T follicular helper cell (primary cell): ENCODE results near the gene LRRC8A.
"Not testable (repeated sequence)": the region's sequence is repeated elsewhere in the genome, so short reads cannot be mapped to it uniquely, and the experiment has no call there.

Experiments used
- DNase-seq: peaks from one replicate; pipeline ENCODE4 v3.0.0-alpha.2; 2020; ENCODE audit warnings: low read depth

LRRC8A gene

DNA sequence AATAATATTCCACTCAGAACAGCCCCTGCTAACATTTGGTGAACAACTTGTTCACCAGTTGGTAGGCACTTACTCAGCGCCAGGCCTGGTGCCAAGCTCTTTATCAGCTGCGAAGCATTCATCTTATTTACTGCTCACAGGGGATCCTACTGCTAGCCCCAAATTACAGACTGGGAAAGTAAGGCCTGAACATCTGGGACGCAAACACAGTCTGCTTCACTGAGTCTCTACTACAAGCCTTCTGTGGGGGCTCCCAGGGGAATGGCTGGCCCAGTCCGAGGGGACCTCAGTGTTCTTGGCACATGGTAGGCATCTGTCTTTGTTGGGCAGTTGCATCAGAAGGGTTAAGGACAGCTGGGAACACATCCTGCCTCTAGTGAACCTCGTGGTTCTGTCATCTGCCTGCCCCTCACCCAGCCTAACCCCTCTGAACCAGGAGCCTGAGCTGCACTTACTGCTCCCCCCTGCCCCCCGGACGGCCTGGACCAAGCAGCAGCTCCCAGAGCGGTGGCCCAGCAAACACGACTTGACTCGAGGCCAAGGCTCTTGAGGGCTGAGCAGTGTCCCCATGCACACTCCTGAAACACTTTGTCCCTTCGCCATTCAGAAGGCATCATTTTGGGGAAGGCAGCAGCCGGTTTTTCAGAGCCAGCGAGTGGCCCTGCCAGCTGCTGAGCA, 38.6 kb downstream of the LRRC8A start, which contains the start of gene PHYHD1:
TSS of gene PHYHD1 (plus strand) at position 602 of the 678 bp plus-strand sequence. CDS start 1,342 bp downstream, outside the sequence.
- DNase-seq = no peak

DNA sequence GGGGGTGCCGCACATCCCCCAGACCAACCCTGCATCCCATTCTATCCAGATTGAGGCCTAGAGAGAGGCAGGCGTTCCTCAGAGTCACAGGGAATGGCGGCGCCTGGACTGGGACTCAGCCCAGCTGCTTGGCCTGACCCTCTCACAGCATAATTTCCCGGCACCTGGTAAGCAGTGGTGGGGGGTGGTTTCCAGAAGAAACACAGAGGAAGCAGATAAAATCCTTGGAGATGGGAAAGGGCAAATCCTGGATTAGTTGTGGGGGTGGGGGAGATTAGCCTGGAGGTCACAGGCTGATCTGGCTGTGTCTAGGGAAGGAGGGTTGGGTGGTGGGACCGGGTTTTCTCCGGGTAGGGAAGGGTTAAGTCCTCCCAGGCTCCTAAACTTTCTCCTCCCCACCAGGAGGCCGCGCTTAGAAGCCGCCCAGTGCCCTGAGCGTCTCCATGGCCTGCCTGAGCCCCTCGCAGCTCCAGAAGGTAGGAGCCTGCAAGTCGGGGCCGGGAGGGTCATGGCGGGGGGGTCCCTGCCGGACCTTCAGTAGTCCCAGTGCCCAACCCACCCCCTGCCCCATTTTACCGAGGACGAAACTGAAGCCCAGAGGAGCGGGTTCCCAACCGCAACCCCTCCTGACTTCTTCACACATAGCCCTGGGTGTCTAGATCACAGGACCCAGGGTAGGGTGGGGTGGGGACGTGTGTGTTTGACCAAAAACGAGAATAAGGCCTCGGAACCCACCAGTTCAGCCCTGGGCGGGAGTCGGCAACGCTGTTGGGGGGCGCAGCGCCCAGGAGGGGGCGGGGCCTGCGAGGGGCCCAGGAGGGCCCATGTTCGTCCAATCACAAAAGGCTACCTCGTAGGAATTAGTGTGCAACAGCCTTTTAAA, 40.2 kb downstream of the LRRC8A start:
- no peak for DNase-seq

DNA sequence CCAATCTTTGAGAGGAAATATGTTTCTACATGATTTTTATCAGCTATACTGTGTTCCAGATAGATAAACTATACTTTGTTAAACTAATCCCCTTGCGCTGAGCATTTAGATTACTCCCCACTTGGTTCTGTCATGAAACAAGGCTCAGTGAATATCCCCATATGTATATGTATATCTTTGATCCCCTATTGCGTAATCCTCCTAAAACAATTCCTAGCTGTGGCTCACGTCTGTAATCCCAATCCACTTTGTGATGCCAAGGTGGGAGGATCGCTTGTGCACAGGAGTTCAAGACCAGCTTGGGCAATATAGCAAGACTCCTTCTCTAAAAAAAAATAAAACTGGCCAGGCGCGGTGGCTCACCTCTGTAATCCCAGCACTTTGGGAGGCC, 41.6 kb downstream of the LRRC8A start:
- DNase-seq = no peak

DNA sequence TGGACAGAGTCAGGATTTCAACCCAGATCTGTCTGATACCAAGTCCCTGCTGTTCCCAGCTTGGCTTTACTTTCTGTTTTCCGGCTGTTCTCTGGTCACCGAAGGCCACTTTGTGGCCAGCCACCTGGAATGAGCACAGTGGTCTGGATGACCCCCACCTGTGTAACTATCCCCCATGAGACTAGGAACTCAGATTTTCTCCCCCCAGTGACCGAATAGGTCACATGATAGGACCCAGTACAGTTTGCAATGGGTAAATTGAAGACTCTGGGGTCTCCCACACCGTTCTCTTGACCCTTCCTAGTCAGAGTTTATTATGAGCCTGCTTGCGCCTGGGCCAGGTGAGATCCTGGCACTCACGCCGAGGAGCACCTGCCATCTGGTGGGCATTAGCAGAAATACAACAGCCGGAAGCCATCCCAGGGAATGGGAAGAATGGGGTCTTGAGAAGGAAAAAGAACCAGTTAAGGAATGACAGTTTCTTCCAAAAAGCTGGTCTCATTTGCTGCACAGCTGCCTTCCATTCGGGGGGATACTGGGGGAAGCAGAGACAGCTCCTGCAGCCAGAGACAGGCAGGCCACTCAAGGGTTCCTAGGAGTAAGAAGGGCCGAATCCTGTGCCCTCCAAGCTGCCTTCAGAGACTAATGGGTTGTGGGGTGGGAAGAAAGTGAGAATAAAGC, 45.9 kb downstream of the LRRC8A start:
- DNase-seq = peak; percentile 27

DNA sequence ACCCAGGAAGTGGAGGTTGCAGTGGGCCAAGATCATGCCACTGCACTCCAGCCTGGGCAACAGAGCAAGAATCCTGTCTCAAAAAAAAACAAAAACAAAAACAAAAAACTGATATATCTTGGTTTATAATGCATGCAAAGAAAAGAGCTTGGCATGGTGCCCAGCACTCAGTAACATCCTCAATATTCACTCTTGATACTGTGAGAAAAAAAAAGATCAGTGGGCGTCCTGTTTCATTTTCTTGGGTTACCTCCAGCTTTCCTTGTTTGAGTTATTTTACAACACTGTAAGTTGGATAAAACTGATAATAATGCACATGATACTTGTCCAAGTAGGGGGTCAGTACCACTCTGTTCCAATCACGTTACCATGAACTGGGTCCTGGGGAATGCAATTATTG, 46.7 kb downstream of the LRRC8A start:
- DNase-seq = no peak

DNA sequence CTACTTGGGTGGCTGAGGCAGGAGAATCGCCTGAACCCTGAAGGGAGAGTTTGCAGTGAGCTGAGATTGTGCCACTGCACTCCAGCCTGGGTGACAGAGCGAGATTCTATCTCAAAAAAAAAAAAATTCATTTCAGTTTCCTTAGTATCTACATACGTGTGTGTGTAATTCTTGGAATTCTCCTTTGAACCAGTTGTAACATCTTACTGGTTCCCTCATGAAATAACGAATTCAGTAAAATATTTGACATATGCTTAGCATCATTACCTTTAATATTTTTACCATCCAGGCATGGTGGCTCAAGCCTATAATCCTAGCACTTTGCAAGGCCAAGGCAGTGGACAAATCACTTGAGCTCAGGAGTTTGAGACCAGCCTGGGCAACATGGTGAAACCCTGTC, 47.6 kb downstream of the LRRC8A start:
- no peak for DNase-seq

DNA sequence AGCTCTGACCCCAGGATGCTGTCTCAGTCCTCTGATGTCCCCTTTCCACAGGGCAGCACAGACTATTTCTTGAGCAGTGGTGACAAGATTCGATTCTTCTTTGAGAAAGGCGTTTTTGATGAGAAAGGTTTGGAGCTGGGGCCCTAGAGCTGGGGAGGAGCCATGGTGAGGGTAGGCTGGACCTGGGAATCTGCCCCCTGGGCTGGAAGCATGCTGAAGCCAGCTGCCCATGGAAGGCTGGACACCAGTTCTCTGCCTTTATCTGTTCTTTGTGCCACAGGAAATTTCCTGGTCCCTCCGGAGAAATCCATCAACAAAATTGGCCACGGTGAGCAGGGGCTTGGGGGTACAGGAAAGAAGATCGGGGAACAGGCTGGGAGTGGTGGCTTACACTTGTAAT, 51.8 kb downstream of the LRRC8A start:
- DNase-seq = no peak

DNA sequence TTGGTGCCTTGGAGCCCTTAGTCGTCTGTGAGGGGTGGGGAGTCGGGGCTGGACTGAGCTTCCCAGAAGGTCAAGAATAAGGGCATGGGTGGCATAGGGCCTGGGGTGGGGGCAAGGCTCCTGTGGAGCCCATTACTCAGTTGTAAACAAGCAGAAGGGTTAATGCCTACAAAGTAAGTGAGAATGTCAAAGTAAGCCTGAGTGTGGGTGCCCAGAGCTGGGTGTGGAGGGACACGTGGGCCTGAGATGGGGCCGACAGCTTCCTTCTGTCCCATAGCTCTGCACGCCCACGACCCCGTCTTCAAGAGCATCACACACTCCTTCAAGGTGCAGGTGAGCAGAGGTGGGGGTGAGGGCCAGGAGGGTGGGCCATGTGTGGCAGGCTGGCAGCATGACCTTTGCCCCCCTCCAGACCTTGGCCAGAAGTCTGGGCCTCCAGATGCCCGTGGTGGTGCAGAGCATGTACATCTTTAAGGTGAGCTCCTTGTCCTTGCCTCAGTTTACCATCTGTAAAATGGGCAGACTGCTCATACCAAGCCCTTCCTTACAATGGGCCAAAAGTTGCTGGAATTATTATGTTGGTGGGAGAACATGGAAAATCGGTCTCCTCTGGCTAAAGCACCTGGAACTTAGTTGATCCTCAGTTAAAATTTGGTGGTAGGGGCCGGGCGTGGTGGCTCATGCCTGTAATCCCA, 54.4 kb downstream of the LRRC8A start:
- no peak for DNase-seq

DNA sequence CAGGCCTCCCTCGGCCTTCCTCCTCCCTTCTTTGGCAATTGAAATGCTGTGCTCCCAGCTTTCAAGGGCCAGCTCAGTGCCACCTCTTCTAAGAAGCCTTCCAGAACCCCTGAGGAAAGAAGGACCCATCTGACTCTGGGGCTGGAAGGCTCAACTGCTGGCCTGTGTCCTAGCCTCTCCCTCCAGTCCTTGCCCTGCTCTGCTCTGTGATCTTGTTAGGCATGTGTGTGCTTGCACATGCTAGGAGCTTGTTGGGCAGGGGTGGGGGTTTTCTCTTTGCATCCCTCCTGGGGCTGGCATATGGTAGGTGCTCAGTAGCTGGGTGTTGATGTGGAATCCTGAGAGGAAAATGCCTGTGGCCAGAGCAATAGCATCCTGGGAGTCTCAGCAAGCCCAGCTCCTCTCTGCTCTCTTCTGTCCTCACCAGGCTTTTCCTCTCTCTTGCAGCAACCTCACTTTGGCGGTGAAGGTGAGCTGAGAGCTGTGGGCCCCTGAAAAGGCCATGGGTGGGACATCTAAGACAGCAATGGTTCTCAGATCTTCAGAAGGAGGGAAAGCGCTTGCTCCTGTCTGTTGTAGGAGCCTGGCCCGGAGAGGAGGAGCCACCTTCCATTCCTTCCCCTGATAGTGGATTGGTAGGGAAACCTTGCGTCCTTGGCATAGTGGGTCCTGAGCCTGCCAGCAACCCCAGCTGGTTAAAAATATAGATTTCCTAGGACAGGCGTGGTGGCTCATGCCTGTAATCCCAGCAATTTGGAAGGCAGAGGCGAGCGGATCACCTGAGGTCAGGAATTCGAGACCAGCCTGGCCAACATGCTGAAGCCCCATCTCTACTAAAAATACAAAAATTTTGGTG, 55.6 kb downstream of the LRRC8A start:
- no peak for DNase-seq

DNA sequence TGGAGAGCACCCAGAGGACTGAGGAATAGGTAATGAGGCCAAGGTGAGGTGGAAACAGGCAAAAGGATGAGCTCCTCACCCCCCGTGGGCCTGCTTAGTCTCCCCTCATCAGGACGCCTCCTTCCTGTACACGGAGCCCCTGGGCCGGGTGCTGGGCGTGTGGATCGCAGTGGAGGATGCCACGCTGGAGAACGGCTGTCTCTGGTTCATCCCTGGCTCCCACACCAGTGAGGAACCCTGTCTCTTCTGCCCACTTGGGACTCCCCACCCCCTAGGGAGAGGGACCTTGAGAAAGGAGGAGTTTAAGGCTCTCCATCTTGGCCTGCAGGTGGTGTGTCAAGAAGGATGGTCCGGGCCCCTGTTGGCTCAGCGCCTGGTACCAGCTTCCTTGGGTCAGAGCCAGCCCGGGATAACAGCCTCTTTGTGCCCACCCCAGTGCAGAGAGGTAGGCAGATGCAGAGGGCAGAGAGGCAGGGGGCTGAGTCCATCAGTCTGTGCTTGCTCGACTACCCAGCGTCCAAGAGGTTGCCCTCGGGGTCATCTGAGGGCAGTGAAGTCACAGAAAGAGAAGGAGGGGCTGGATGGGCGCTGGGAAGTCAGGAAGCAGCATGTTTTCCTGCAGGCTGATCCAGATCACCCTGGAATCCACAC, 58.5 kb downstream of the LRRC8A start:
- no peak for DNase-seq

DNA sequence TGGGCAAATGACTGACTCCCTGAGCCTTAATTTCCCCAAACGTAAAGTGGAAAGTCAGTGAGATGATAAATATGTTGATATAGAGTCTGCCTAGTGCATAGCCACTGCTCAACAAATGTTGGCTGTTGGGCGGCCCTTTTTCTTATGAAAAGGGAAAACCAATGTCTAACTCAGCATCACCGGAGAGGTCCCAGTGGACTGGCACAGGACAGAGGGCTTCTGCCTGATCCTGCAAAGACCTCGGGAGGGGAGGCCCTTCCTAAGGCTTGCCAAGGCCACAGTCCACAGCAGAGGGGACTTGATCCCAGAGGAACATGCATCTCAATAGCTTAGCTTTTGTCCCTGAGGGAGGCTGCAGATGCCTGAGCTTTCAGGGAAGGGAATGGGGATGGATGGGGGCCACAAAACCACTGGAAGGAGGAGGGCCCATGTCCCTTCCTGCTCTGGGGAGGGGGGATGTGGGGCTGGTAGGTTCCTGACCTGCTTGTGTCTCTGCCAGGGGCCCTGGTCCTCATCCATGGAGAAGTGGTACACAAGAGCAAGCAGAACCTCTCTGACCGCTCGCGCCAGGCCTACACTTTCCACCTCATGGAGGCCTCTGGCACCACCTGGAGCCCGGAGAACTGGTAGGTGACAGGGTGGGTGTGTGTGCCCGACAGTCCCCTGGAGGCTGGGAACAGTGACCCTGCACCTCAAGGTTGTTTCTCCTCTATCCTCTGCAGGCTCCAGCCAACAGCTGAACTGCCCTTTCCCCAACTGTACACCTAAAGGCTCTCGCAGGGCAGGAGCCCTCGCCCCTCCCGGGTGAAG, 59.2 kb downstream of the LRRC8A start:
- no peak for DNase-seq

DNA sequence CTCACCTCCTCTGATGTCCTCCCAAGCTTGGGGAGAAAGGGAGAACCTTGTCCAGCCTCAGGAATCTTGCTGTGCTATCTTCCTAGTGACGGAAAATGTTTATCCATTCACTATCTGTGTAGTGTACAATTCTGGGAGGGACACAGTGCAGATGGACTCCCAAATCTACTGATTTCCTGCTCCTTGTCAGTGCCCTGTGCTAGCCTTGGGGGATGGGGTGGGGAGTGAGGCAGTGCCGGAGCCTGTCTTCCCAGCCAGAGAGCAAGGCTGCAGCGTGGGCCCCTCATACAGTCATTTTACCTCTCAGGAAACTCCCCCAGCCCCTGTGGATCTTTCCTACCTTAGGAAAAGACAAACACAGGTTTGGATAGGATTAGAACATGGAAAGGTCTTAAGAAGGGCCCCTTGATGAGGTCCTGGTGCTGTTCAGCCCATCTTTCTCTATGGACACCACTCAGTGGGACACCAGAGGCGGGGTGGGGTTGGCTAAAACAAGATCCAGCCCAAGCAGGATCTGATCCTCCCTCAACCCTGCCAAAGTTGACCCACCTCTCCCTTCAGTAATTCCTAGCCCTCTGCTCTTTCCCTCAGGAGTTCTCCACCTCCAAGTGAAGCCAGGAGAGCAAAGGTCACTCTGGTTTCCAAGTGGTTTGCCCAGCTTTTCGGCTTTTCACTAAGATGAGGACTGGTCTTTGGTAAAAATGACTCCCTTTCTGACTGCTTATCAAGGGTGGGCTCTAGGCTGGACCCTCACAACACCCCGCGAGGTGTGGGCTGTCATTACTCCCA, 62.1 kb downstream of the LRRC8A start:
- DNase-seq = no peak

DNA sequence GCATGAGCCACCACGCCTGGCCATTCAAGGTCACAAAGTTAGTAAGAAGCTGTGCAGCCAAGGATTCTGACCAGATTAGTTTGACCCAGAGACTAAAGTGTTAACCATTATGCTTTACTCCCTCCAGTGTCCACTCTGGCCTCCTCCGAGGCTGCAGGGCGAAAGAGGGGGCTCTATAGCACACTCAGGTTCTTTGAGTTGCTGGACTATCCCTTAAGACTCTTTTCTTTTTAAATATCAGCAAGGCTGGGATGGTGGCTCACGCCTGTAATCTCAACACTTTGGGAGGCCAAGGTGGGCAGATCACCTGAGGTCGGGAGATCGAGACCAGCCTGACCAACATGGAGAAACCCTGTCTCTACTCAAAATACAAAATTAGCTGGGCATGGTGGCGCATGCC, 63.0 kb downstream of the LRRC8A start:
- DNase-seq = not testable (repeated sequence)

DNA sequence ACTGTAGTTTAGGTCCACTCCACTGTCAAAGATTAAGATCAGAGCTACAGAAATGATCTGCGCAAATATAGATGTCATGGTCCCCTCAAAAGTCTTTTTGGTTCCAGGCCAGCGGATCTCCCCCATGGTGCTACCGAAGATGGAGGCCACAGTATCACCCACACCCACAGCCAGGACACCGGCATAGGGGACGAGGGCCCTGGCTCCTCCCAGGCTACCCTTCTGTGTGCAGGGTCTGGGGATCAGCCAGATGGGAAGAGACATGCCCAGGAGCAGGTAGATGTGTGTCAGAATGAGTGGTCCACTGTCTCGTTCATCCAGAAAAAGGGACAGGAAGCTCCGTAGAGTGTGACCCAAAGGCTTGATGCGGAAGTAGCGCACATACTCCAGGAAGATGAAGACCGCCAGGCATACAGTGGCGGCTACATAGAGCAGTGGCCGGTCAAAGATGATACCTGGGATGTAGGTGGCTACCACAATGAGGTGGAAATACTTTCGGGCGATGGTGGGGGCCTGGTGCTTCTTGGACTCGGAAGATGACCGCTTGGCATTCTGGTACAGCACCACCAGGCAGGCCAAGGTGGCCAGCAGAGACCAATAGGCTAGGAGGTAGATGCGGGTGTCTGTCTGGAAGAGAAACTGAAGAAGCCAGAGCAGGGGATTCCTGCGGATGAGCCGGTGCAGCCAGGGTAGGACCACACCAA, 64.0 kb downstream of the LRRC8A start:
- DNase-seq = no peak

DNA sequence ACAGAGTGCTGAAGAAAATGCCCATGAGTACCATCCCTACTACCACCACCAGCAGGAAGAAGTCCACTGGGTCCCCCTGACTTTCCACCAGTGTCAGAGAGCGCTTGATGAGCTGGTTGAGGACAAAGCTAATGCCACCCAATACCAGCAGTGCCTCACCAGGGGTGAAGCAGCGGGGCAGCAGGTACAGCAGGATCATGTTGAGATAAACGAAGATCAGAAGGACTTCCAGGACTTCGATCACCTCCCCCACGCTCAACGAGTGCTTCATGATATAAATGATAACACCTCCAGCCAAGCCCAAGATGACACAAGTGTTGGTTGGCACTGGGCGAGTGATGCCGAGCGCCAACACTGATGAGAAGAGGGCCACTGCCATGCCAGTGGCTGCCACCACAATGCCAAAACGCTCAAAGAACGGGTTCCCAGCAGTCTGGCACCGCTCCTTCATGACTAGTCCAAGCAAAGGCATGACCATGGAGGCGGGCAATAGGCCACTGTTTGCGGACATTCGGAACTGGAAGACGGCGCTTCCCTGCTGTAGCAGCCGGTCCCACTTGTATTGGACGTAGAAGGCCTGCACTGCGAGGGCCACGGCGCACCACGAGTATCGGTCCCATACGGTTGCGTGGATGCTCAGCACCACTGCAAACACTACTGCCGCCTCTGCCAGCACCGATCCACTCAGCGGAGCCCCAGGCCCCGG, 64.8 kb downstream of the LRRC8A start:
- no peak for DNase-seq

DNA sequence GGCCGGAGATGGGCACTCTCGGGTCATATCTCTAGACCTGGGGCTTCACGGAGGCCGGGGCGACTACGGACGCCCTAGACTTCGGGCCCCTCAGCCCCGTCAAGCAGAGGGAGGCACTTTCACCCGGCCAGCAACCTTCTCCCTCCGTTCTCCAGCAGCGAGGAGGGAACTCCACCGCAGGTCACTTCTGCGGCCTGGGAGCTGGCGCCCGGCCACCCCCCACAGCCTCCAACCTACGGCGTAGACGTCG, 65.3 kb downstream of the LRRC8A start:
- no peak for DNase-seq

DNA sequence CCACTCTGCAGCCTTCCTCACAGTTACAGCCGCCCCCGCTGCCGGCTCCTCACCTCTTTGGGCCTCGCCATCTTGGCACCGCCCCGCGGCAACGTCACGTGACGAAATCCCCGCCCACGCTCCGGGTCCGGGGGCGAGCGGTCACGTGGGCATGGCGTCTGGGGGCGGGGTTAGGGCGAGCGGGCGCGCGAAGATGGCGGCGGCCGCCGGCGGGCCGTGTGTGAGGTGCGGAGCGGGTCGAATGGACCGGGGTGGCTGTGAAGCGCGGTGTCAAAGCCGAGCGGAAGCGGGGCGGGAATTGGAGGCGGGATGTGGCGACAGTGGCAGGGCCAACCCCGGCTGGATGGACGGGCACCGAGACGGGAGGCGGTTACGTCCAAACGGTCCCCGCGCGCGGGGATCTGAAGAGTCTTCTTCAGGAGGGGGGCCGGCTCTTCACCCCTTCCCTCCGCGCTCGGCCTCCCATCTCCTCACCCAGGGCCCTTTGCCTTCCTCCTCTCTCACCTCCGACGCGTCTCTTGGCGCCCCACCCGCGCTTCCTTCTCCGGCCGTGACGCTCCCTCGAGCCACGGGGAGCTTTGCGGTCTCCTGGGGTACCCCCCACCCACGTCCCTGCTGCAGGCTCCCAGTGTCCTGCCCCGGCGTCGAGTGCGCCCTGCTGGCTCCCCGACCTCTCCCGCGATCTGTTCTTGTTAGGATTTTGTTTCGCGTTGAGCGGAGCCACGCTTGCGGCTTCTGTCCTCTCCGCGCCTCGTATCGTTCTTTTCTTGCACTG, 65.8 kb downstream of the LRRC8A start, which contains the start of the genes DOLK and NUP188:
TSS of gene DOLK (minus strand) at position 77 of the 775 bp plus-strand sequence. CDS start 300 bp downstream, outside the sequence.
TSS of gene NUP188 (plus strand) at position 173 of the 775 bp plus-strand sequence. CDS start at position 194, 21 bp downstream.
- DNase-seq = peak; percentile 98
